ENCODE measurements around the gene NKAPD1. TPM values are rescaled to one million over a fixed set of nuclear protein-coding genes. Genes with fewer than 3 reads are reported as not detected.

Gene NKAPD1
- total and polyA plus RNA-seq, 10 of the 15 experiments (the other 5 are each of a cell fraction or from before 2014, with no cell fraction given), result 9.6 to 43.3 (median 19.2) TPM

DNA sequence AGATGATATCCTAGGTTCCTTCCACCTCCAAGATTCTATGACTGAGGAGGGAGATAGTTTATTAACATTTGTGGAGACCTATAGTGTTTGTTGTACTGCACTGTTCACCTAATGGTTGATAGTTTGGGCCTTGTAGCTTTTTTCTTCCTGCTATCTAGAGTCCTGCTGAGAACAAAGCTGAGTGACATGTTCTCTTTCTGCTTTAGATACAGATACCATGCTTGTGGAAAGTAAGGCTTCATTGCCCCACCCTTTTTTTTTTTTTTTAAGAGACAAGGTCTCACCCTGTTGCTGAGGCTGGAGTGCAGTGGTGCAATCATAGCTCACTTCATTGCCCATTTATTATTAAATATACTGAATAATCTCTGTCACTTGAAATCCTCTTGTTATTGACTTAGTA lies 36.6 kb upstream of the NKAPD1 start:
- Histone ChIP-seq H2AFZ (ENCODE audit: control insufficient read depth, low read depth, low read length) (no peak overlapping the region), H3K4me1 (ENCODE audit: control insufficient read depth, insufficient read depth, low read length) (no peaks in the 10 kb centered on the region), H3K9ac (ENCODE audit: control insufficient read depth, insufficient read depth, low read length) (no peak overlapping the region), H3K4me2 (ENCODE audit: control insufficient read depth, insufficient read depth) (no peak overlapping the region), H3K27me3 (replicated peaks in 1 of 2; ENCODE audit: control insufficient read depth in 2 of 2, insufficient read depth in 2 of 2, low read length in 1 of 2) (no peaks in the 10 kb centered on the region), H3K79me2 (ENCODE audit: control insufficient read depth, insufficient read depth, low read length) (no peaks in the 10 kb centered on the region), H3K9me3 (replicated peaks; ENCODE audit: control insufficient read depth, insufficient read depth, low read length) (no peaks in the 10 kb centered on the region), H4K20me1 (ENCODE audit: control insufficient read depth, insufficient read depth) (no peaks in the 10 kb centered on the region), H3K27ac (ENCODE audit: control insufficient read depth, insufficient read depth) (no peak overlapping the region), H3K36me3 (ENCODE audit: control insufficient read depth in 2 of 2, insufficient read depth in 2 of 2, low read length in 1 of 2) (peaks cover 2 to 16% of the 10 kb centered on the region in 2 experiments), H3K4me3 (no peak overlapping the region)
- FAIRE-seq (peak; percentile 13), DNase-seq (ENCODE audit: low read depth, low spot score) (no peak), ATAC-seq (no peak)
- POLR2A ChIA-PET, result no interaction called here
- intact Hi-C loops (cut with micrococcal nuclease; ENCODE audit: unreplicated experiment) (no loop called here), in situ Hi-C loops (cut with MboI) (no loop called here)
- SMC1A ChIA-PET (ENCODE audit: uncharacterized antibody, unreplicated experiment), result interaction anchor here (1.5 kb wide), 1 partner anchor 21 kb away, joined by 5 read pairs; no protein-coding TSS in a partner anchor
- CTCF ChIA-PET, result interaction anchor here (0.6 kb wide), 1 partner anchor 18 kb away, joined by 3 read pairs; no protein-coding TSS in a partner anchor
- RAD21 ChIA-PET (ENCODE audit: unreplicated experiment), result no interaction called here
- TF ChIP-seq ATF7 (IDR thresholded peaks at IDR 0.05; ENCODE audit: low read depth) (no peak), ZNF622 (IDR thresholded peaks at IDR 0.05) (no peak), CHD1 (IDR thresholded peaks at IDR 0.05; ENCODE audit: low read depth, low read length) (no peak), RELA (IDR thresholded peaks at IDR 0.05; ENCODE audit: borderline replicate concordance, partially characterized antibody) (no peak), SREBF1 (IDR thresholded peaks at IDR 0.05; ENCODE audit: low read length) (no peak), SMARCA5 (IDR thresholded peaks at IDR 0.05) (no peak), TCF12 (IDR thresholded peaks at IDR 0.05; ENCODE audit: low read depth, low read length) (no peak), STAT1 (conservative IDR thresholded peaks at IDR 0.05) (no peak), SRF (IDR thresholded peaks at IDR 0.05; ENCODE audit: low read depth in 2 of 2, low read length in 2 of 2) (no peak), EED (IDR thresholded peaks at IDR 0.05; ENCODE audit: low read depth) (no peak), ZNF384 (IDR thresholded peaks at IDR 0.05; ENCODE audit: borderline replicate concordance, low read depth, low read length) (no peak), ETV6 (conservative IDR thresholded peaks at IDR 0.05 in 1 of 2, IDR thresholded peaks at IDR 0.05 in 1 of 2; ENCODE audit: borderline replicate concordance in 1 of 2, low read depth in 1 of 2) (no peak), USF1 (IDR thresholded peaks at IDR 0.05; ENCODE audit: borderline replicate concordance, extremely low read length, insufficient read depth, low read depth, low read length) (no peak), HDAC6 (IDR thresholded peaks at IDR 0.05; ENCODE audit: unreplicated experiment) (no peak), EGR1 (IDR thresholded peaks at IDR 0.05; ENCODE audit: borderline replicate concordance in 1 of 2, low read depth in 2 of 2, low read length in 2 of 2) (no peak), WRNIP1 (IDR thresholded peaks at IDR 0.05; ENCODE audit: borderline replicate concordance, low read depth, low read length) (no peak)
- TF ChIP-seq, protein P1, sequence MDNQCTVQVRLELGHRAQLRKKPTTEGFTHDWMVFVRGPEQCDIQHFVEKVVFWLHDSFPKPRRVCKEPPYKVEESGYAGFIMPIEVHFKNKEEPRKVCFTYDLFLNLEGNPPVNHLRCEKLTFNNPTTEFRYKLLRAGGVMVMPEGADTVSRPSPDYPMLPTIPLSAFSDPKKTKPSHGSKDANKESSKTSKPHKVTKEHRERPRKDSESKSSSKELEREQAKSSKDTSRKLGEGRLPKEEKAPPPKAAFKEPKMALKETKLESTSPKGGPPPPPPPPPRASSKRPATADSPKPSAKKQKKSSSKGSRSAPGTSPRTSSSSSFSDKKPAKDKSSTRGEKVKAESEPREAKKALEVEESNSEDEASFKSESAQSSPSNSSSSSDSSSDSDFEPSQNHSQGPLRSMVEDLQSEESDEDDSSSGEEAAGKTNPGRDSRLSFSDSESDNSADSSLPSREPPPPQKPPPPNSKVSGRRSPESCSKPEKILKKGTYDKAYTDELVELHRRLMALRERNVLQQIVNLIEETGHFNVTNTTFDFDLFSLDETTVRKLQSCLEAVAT (IDR thresholded peaks at IDR 0.05), result no peak
- TF ChIP-seq, protein P2, sequence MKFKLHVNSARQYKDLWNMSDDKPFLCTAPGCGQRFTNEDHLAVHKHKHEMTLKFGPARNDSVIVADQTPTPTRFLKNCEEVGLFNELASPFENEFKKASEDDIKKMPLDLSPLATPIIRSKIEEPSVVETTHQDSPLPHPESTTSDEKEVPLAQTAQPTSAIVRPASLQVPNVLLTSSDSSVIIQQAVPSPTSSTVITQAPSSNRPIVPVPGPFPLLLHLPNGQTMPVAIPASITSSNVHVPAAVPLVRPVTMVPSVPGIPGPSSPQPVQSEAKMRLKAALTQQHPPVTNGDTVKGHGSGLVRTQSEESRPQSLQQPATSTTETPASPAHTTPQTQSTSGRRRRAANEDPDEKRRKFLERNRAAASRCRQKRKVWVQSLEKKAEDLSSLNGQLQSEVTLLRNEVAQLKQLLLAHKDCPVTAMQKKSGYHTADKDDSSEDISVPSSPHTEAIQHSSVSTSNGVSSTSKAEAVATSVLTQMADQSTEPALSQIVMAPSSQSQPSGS (IDR thresholded peaks at IDR 0.05; ENCODE audit: low read length), result no peak
- no TSS peak for BruUV-seq (replicated peaks)

All from GM12878 (cell line).